Endothelial cell of umbilical vein (primary cell): Measurements from ENCODE around the gene CCDC187.

Experiments
- CTCF ChIP-seq, 2 donors: IDR thresholded peaks; 1 replicate in 1 of 2; 2 replicates in 1 of 2; pipeline ENCODE4 v1.5.1; 2011; ENCODE audit warnings: low read length in 2 of 2, mild to moderate bottlenecking in 2 of 2, moderate library complexity in 2 of 2, control low read depth in 1 of 2, inconsistent platforms in 1 of 2, low read depth in 1 of 2; ENCODE audit not compliant: insufficient read depth in 1 of 2; ENCODE audit errors: extremely low read depth in 1 of 2
- POLR2AphosphoS5 ChIP-seq: IDR thresholded peaks from 2 replicates; pipeline ENCODE4 v1.6.1; 2012; ENCODE audit warnings: low read depth, mild to moderate bottlenecking, control low read depth, low read length, moderate library complexity; ENCODE audit not compliant: insufficient read depth

GRCh38 chr9:136242248-136242647 lies 61.6 kb downstream of the CCDC187 start:
- no peak for TF ChIP-seq CTCF (IDR thresholded peaks at IDR 0.05; ENCODE audit: extremely low read depth in 1 of 2, insufficient read depth in 1 of 2, low read depth in 1 of 2, low read length in 2 of 2)
- TF ChIP-seq POLR2AphosphoS5, result no peak
